HepG2 (cell line): ENCODE measurements around the gene TAS1R3. TPM values are rescaled to one million over a fixed set of nuclear protein-coding genes. Genes with fewer than 3 reads are reported as not detected.

Experiments
- AGO2 ChIP-seq: fragments of 200-400 bp; formaldehyde crosslinking; optimal IDR thresholded peaks from 2 replicates; pipeline ENCODE3; 2017; ENCODE audit warnings: mild to moderate bottlenecking, low read depth, low read length, moderate library complexity
- ATF3 ChIP-seq: sonication (generic); formaldehyde crosslinking; IDR thresholded peaks from 2 replicates; pipeline ENCODE4 v1.4.0; 2020; ENCODE audit warnings: missing genetic modification reagents
- CCAR2 ChIP-seq: fragments of 200-400 bp; formaldehyde crosslinking; optimal IDR thresholded peaks from 2 replicates; pipeline ENCODE3; 2018; ENCODE audit warnings: low read depth, mild to moderate bottlenecking, low read length, moderate library complexity
- CENPT ChIP-seq: sonication (generic); formaldehyde crosslinking; IDR thresholded peaks from 2 replicates; pipeline ENCODE4 v1.8.0; 2022; ENCODE audit warnings: low read depth, mild to moderate bottlenecking, moderate library complexity, missing genetic modification reagents
- FOSL1 ChIP-seq: sonication (generic); formaldehyde crosslinking; IDR thresholded peaks from 2 replicates; pipeline ENCODE4 v1.9.0; 2021; ENCODE audit warnings: missing genetic modification reagents, borderline replicate concordance
- HDAC1 ChIP-seq: sonication (generic); formaldehyde crosslinking; IDR thresholded peaks from 2 replicates; pipeline ENCODE4 v1.5.1; 2020; ENCODE audit warnings: mild to moderate bottlenecking, missing genetic modification reagents
- KDM2A ChIP-seq: sonication (generic); formaldehyde crosslinking; IDR thresholded peaks from 2 replicates; pipeline ENCODE4 v1.4.0; 2020; ENCODE audit warnings: low read depth, missing genetic modification reagents, borderline replicate concordance
- PLRG1 ChIP-seq: fragments of 450-650 bp; conservative IDR thresholded peaks from 2 replicates; pipeline ENCODE4 v1.6.1; 2016
- PREB ChIP-seq: sonication (generic); formaldehyde crosslinking; IDR thresholded peaks from 2 replicates; pipeline ENCODE4 v1.4.0; 2020; ENCODE audit warnings: missing genetic modification reagents
- TERF1 ChIP-seq: sonication (generic); formaldehyde crosslinking; IDR thresholded peaks from 2 replicates; pipeline ENCODE4 v1.8.0; 2022; ENCODE audit warnings: mild to moderate bottlenecking, missing genetic modification reagents, moderate library complexity
- THAP7 ChIP-seq: sonication (generic); formaldehyde crosslinking; IDR thresholded peaks from 2 replicates; pipeline ENCODE4 v1.8.1; 2023; ENCODE audit warnings: mild to moderate bottlenecking, missing genetic modification reagents
- TOPORS ChIP-seq: sonication (generic); formaldehyde crosslinking; IDR thresholded peaks from 2 replicates; pipeline ENCODE4 v1.8.0; 2023; ENCODE audit warnings: mild to moderate bottlenecking, missing genetic modification reagents
- U2AF1 ChIP-seq: fragments of 200-400 bp; formaldehyde crosslinking; optimal IDR thresholded peaks from 2 replicates; pipeline ENCODE3; 2017; ENCODE audit warnings: mild to moderate bottlenecking, low read depth, low read length
- ZMYM3 ChIP-seq: sonication (generic); formaldehyde crosslinking; IDR thresholded peaks from 2 replicates; pipeline ENCODE4 v1.5.1; 2020; ENCODE audit warnings: mild to moderate bottlenecking, missing genetic modification reagents
- ZNF280D ChIP-seq: sonication (generic); formaldehyde crosslinking; IDR thresholded peaks from 2 replicates; pipeline ENCODE4 v1.5.1; 2020; ENCODE audit warnings: mild to moderate bottlenecking, missing genetic modification reagents
- ZNF329 ChIP-seq: sonication (generic); formaldehyde crosslinking; IDR thresholded peaks from 2 replicates; pipeline ENCODE4 v1.9.0; 2021; ENCODE audit warnings: low read depth, mild to moderate bottlenecking, missing genetic modification reagents
- polyA plus RNA-seq, 8 experiments: library from polyadenylated mRNA; depleted of rRNA in 3 of 8; stranded (reverse) in 7 of 8; unstranded in 1 of 8; fragments of >200 nt; fragmentation: Illumina TruSeq in 4 of 8; extraction: Trizol in 4 of 8; gene quantifications; 2 replicates each; pipeline versions ENCODE4 v1.2.1 to v1.2.3, GENCODE V29; 2011 to 2016; ENCODE audit warnings: low read depth in 4 of 8, missing spikeins in 1 of 8, mixed read lengths in 1 of 8; ENCODE audit not compliant: insufficient read depth in 1 of 8
- total RNA-seq, 5 experiments: library from RNA; depleted of rRNA; stranded (reverse); fragments of >200 nt; fragmentation: Illumina TruSeq; extraction: Trizol; gene quantifications; 2 replicates each; pipeline ENCODE4 v1.2.3, GENCODE V29; 2016; ENCODE audit warnings: low read depth in 1 of 5
- TF ChIP-seq, protein P1 (sequence below): sonication (generic); formaldehyde crosslinking; IDR thresholded peaks from 2 replicates; pipeline ENCODE4 v1.8.1; 2023; ENCODE audit warnings: missing genetic modification reagents, inconsistent platforms, borderline replicate concordance
- TF ChIP-seq, protein P2 (sequence below), 2 experiments: fragments of 450-650 bp in 1 of 2; sonication (generic) in 1 of 2; formaldehyde crosslinking; IDR thresholded peaks; 2 replicates each; pipeline versions ENCODE4 v1.5.0 to v1.8.0; 2020 to 2022; ENCODE audit warnings: mild to moderate bottlenecking in 1 of 2, missing genetic modification reagents in 1 of 2

The TAS1R3 gene
- total and polyA plus RNA-seq, 2 of the 13 experiments (the other 11 are each of a cell fraction or from before 2014, with no cell fraction given), result 0.13 to 0.15 TPM

- TF ChIP-seq FOSL1 (CRISPR knock-in tag) (no peak), ZMYM3 (CRISPR knock-in tag) (no peak), TOPORS (CRISPR knock-in tag) (no peak), ZNF329 (CRISPR knock-in tag) (no peak), PLRG1 (no peak), PREB (CRISPR knock-in tag) (no peak), TERF1 (CRISPR knock-in tag) (no peak), U2AF1 (no peak), CCAR2 (no peak), ATF3 (no peak), KDM2A (CRISPR knock-in tag) (peak; percentile 51), AGO2 (peak; percentile 23), THAP7 (CRISPR knock-in tag) (no peak), HDAC1 (peak; percentile 68), CENPT (CRISPR knock-in tag) (no peak), ZNF280D (no peak)
- TF ChIP-seq, protein P1, sequence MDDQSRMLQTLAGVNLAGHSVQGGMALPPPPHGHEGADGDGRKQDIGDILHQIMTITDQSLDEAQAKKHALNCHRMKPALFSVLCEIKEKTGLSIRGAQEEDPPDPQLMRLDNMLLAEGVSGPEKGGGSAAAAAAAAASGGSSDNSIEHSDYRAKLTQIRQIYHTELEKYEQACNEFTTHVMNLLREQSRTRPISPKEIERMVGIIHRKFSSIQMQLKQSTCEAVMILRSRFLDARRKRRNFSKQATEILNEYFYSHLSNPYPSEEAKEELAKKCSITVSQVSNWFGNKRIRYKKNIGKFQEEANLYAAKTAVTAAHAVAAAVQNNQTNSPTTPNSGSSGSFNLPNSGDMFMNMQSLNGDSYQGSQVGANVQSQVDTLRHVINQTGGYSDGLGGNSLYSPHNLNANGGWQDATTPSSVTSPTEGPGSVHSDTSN (CRISPR knock-in tag), result no peak
- TF ChIP-seq, protein P2, sequence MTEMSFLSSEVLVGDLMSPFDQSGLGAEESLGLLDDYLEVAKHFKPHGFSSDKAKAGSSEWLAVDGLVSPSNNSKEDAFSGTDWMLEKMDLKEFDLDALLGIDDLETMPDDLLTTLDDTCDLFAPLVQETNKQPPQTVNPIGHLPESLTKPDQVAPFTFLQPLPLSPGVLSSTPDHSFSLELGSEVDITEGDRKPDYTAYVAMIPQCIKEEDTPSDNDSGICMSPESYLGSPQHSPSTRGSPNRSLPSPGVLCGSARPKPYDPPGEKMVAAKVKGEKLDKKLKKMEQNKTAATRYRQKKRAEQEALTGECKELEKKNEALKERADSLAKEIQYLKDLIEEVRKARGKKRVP (CRISPR knock-in tag; IDR thresholded peaks at IDR 0.05), result no peak
Observed at GRCh38 chr1:1347663-1348419, 16.8 kb downstream of the TAS1R3 start (continued).
